GM10266 (cell line): ENCODE data around the gene PLAC8.

Experiments used
- DNase-seq: peaks from one replicate; pipeline ENCODE4 v3.0.0; 2012; ENCODE audit errors: extremely low spot score
- CTCF ChIP-seq: IDR thresholded peaks from 2 replicates; pipeline ENCODE4 v1.5.1; 2012; ENCODE audit warnings: mild to moderate bottlenecking, low read depth; ENCODE audit not compliant: control insufficient read depth, insufficient read depth; ENCODE audit errors: missing control alignments

PLAC8 gene

GRCh38 chr4:83110970-83111750, 3.4 kb downstream of the PLAC8 start:
- no peak for DNase-seq
- no peak for TF ChIP-seq CTCF

- peak; percentile 85 for DNase-seq
- peak; percentile 79 for TF ChIP-seq CTCF
Observed at GRCh38 chr4:83110223-83110945, 4.1 kb downstream of the PLAC8 start.

- DNase-seq: peak; percentile 24
- TF ChIP-seq CTCF: no peak
Observed at GRCh38 chr4:83109480-83110222, 4.9 kb downstream of the PLAC8 start.

- no peak for DNase-seq
Observed at GRCh38 chr4:83108101-83108861, 6.2 kb downstream of the PLAC8 start.

GRCh38 chr4:83107631-83108030, 6.9 kb downstream of the PLAC8 start:
- no peak for DNase-seq
- no peak for TF ChIP-seq CTCF

More at GRCh38 chr4:83108101-83108861, 6.2 kb downstream of the PLAC8 start:
- TF ChIP-seq CTCF: no peak

- no peak for TF ChIP-seq CTCF
- no peak for DNase-seq
Observed at GRCh38 chr4:83104991-83105390, 9.5 kb downstream of the PLAC8 start.
